HG03039 (cell line): ENCODE results near the gene MRPL46.
"Not testable (repeated sequence)": the region's sequence is repeated elsewhere in the genome, so short reads cannot be mapped to it uniquely, and the experiment has no call there.

ENCODE experiments used
- ATAC-seq: cut with Tn5 transposase; IDR thresholded peaks from one replicate; pipeline ENCODE4 v1.9.1; 2021; ENCODE audit warnings: mild to moderate bottlenecking, moderate library complexity; ENCODE audit not compliant: unreplicated experiment

Gene MRPL46

DNA sequence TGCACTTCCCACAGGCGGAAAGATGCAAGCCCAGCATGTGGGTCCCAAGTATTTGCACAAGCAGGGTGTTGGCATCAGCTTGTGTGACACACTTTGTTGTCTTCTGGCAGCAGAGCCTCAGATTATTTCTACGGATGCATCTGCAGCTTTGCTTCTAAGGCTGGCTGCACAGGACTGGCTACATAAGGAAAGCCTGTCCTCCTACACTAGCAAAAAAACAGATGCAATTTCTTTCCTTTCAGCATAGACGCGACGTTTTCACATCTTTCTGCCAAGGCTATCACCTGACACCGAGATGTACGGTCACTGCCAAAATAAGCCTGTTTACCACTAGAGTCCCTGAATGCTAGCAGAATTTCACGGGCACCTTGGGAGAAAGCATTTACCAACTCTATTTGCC is 13.8 kb upstream of the MRPL46 start:
- ATAC-seq, result no peak

DNA sequence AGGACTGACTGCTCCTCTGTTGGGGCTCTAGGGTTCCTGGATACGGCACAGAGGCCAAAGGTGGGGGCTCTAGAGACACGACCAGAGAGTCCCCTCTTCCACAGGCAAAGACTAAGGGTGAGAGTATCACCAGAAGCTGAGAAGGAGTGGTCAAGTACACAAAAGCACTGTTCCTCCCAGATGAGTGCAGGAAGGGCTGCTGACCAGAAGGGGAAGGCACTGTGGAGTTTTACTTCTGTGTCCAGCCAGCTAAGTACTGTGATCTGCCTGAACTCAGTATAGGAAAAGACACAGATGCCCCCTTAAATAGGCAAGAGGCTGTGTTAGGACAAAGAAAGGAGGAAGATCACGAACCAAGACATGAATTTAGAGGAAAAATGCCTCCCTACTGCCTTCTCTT is 12.0 kb upstream of the MRPL46 start:
- no peak for ATAC-seq

GRCh38 chr15:88477904-88478303 is 10.7 kb upstream of the MRPL46 start:
- ATAC-seq, result no peak

DNA sequence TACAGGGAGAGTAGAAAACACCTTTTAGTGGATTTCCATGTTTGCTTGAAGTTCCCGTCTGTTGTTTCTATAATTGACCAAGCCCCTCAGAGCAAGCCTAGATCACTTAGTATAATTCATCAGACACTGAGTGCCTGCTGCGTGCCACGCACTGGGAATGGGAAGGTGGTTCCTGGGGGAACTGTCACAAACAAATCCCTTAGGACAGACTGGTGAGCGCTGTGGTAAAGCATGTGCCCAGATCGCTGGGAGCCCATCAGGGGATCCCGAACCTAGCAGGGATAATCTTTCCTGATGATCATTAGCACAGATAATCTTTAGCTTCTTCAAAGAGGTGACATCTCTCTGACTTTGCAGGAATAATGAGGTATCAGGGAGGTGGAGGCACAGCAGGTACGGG is 9.9 kb upstream of the MRPL46 start:
- ATAC-seq, result no peak

DNA sequence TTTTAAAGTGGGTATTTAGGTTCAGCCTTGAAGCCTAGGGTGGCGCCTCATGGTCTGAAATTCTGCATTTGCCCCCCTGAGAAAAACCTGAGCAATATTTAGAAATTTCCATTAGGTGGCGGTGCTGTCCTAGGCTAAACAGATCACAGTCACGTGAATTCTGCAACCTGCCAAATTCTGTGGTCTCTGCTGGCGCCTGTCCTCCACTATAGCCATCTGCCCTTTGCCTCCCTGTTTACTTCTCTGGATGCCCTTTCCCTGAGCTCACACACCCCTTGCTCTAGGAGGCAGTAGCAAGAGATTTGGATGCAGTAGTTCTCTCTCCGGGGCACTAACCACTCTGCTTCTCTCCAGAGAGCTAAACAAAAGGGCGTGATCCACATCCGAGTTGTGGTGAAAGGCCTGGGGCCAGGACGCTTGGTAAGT is 9.5 kb upstream of the MRPL46 start:
- no peak for ATAC-seq

- not testable (repeated sequence) for ATAC-seq
These were observed 6.6 kb upstream of the MRPL46 start for GRCh38 chr15:88473661-88474293.

DNA sequence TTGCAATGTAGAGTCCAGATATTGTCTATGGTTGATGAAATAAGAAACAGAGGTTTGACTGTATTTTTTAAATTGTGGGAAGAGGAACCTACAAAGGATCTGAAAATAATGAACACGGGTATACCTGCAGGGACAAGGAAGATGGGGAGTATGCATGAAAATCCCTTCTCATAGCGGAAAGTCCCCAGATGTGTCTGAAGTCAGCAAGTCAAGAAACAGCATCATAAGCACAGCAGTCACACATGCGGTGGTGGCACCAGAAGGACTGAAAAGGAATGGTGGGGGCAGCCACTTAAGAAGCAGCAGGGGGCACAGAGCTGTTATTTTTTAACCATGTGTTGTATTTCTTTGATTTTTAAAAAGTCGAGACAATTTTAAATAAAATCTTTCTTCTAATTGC is 5.0 kb upstream of the MRPL46 start:
- ATAC-seq, result no peak

DNA sequence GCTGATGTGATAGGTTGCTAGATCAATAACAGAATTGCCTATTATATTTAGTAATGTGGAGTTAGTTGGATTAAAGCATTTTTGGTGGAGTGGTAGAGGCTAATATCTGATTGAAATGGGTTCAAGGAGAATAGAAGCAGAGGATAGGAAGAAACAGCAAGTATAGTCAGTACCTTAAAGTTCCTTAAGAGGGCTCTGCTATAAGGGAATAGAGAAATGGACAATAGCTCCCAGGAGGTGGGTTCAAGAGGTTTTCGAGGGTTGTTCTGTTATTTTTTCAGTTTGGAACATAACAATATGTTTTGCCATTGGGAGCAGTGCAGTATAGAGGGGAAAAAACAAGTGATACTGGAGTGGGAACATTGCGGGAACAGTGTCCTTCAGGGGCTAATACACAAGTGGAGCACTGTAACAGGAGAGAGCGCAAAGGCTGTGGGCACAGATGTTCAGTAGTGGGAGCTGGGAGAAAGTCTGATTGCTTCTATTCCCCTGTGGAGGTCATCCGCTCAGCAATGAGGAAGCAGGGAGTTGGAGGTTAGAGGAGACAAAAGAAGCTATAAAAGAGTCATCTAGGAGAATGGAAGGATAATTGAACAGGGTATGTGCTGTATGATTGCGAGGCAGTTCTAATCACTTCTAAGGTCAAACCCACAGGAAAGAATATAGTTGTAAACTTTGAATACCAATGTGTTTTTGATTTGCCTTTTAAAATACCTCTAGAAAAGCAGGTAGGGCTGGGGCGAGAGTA is 3.6 kb upstream of the MRPL46 start:
- no peak for ATAC-seq

DNA sequence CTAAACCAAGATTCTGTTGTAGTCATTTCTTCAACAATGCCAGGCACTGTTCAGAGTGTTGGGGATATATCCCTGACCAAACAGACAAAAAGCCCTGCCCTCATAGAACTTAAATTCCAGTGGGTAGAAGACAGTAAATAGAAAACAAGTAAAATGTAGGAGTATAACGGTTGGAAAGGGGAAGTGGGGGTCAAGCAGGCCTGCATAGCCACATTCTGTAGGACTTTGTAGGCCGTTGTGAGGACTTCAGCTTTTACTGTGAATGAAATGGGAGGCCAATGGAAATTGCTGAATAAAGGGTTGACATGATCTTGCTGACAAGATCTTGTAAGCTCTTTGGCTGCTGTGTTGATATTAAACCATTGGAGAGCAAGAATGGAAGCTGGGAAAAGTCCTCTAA is 2.1 kb upstream of the MRPL46 start:
- ATAC-seq, result no peak

DNA sequence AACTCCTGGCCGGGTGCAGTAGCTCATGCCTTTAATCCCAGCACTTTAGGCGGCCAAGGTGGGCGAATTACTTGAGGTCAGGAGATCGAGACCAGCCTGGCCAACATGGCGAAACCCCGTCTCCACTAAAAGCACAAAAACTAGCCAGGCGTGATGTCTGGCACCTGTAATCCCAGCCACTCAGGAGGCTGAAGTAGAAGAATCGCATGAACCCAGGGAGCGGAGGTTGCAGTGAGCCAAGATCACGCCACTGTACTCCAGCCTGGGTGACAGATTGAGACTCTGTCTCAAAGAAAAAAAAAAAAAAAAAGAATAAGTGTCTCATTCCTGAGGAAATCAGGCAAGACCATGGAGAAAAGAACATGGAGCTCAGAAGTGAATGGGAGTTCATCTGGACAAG is 1.5 kb upstream of the MRPL46 start:
- not testable (repeated sequence) for ATAC-seq

- peak; percentile 7 for ATAC-seq
These were observed 844 bp upstream of the MRPL46 start for GRCh38 chr15:88467935-88468528.

DNA sequence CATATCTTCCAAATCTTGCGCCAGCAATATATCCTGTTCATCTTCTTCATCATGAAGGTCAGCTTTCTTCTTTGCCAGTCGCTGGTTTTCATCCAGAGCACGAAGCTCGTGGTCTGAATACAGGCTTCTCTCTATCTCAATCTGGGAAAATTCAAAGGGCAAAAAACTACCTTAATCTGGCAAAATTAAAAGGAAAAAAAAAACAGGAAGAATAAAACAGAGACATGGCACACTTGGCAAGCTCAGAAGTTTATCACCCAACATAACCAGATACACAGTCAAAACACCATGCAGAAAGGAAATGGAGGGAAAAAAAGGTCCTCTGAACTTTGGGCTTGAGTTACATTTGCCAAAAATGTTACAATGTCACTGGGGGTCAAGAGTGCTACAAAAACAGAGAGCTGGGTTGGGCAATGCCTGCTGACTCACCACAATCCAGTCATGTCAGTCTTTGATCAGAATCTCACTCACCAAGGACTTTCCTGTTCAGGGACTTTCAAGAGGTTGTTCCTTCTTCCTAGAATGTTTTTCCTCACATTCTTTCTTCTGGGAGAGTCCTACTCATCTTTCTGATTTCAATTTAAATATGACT is 1.5 kb downstream of the MRPL46 start:
- no peak for ATAC-seq

- no peak for ATAC-seq
These were observed 3.2 kb downstream of the MRPL46 start for GRCh38 chr15:88463870-88464532.

DNA sequence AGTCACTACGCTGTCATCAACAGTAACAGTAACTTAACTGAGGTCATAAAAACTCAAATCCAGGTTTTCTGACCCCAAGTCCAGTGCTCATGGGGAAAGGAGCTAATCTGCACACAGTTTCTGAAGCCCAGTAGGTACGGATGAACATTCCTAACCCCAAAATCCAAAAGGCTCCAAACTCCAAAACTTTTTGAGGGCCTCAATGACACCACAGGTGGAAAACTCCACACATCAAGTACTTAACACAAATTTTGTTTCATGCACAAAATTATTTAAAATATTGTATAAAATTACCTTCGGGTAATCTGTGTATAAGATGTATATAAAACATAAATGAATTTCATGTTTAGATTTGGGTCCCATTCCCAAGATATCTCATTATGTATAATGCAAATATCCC is 10.5 kb downstream of the MRPL46 start:
- ATAC-seq, result no peak

GRCh38 chr15:88454867-88455810 is 12.0 kb downstream of the MRPL46 start:
- ATAC-seq, result peak; percentile 91

DNA sequence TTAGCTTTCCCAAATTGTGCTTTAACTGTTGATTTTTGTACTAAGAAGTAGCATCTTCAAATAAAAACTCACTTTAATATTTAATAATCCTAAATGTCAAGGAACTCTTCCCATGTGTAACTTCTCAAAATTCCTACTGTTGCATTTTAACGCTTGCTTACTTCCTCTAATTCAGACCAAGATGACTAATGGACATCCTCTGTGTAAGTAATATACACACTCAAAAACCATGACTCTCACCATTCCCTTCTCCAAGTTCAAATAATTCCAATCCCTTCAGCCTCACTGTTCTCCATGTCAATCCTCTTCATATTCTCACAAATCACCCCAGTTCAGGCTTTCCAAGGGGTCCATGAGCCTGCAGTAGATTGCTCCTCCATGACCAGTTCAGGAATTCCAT is 13.0 kb downstream of the MRPL46 start:
- ATAC-seq, result no peak

- no peak for ATAC-seq
These were observed 13.5 kb downstream of the MRPL46 start for GRCh38 chr15:88453651-88454050.

GRCh38 chr15:88450125-88450798 is 16.9 kb downstream of the MRPL46 start:
- no peak for ATAC-seq

DNA sequence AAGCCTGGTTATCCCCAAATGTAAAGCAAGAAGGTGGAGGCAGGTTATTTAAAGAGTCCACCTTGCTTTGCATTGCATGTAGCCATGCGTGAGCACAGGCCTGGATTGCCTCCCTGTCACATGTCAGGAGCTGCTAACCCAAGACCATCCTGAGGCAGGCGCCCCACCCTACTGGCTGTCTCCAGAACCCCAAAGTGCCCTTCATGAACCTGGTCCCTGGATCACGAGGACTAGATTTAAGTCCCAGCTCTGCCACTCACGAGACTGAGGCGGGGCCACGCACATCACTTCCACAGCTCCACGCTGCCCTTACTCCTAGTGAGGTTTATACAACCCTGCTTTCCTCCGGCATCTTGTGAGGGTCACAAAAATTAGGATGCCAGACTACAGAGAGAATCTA is 17.6 kb downstream of the MRPL46 start:
- no peak for ATAC-seq

- no peak for ATAC-seq
These were observed 18.2 kb downstream of the MRPL46 start for GRCh38 chr15:88448991-88449461.
